ENCODE data around the gene PRKCD.

The PRKCD gene

DNA sequence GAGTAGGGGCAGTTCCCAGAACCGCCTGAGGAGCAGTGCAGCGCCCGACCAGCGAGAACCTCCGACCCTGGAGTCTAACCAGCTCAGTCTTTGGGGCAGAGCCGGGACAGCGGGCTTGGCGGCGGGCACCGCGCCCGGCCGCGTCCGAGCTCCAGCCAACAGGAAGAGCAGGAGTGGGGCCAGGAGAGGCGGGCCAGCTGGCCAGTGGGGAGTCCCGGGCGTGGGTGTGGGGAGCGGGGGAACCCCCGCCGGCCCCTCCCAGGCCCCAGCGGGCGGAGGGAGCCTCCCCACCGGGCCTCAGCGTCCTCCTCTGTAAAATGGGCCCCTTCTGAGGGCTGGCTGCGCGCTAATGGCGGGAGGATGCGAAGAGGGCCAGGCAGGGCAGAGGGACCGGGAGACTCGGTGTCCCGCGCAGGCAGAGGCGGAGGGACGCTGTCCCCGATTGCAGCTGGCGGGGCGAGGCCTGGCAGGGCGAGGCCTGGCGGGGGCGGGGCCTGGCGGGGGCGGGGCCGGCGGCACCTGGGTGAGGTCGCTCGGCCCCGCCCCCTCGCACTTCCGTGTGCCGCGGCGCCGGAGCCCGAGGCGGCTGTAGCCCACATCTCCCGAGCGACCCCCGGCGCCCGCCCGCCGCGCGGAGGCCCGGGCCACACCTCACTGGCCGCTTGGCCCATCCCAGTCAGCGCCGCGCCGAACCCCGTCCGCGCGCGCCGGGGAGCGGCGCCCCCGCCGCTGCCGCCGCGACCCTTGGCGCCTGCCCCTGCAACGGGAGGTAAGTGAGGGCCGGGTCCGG, at the start of gene PRKCD:
Gene PRKCD, plus strand, starts transcription at position 550 of the 790 bp plus-strand sequence. CDS start 17,214 bp downstream, outside the sequence.
- DNase-seq (ENCODE audit: low spot score): peak; percentile 98

- no peak for DNase-seq (ENCODE audit: low spot score)
Observed at GRCh38 chr3:53111822-53112221, 49.2 kb upstream of the PRKCD start.

GRCh38 chr3:53113293-53114010, 47.6 kb upstream of the PRKCD start:
- DNase-seq (ENCODE audit: low spot score): no peak

- peak; percentile 89 for DNase-seq (ENCODE audit: low spot score)
Observed at GRCh38 chr3:53114011-53114400, 47.0 kb upstream of the PRKCD start.

DNA sequence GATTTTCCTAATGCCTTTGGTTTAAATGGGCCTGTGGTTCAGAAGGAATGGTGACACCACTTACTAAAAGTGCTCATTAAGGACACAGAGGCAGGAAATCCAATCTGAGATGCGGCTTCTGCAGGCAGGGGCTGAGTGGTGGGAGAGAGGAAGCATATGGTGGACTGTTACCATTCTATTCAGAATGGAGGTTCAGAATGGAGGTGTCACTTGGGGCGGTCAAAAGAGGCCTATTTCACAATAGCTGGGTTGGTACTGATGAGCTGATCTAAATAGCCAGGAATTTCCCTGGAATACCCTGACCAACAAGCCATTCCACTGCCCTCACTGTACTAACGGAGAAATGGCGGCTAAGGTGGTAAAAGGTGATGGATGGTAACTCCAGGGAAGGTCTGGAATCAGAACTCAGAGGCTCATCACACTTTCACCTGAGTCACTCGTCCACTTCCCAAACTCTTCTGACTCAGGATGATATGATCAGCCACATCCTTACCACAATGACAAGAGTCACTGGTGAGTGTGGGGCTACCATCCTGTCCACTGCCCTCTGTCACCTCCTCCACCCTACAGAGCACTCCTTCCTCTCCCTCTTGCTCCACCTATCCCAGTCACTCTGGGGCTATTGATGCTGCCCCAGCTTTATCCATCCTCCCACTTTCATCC, 46.5 kb upstream of the PRKCD start:
- DNase-seq (ENCODE audit: low spot score): peak; percentile 38

- DNase-seq (ENCODE audit: low spot score): no peak
Observed at GRCh38 chr3:53116956-53117355, 44.1 kb upstream of the PRKCD start.

- DNase-seq (ENCODE audit: low spot score): no peak
Observed at GRCh38 chr3:53120336-53120735, 40.7 kb upstream of the PRKCD start.

- no peak for DNase-seq (ENCODE audit: low spot score)
Observed at GRCh38 chr3:53122255-53122932, 38.6 kb upstream of the PRKCD start.

- no peak for DNase-seq (ENCODE audit: low spot score)
Observed at GRCh38 chr3:53122933-53123305, 38.1 kb upstream of the PRKCD start.

- no peak for DNase-seq (ENCODE audit: low spot score)
Observed at GRCh38 chr3:53123510-53123909, 37.5 kb upstream of the PRKCD start.

- no peak for DNase-seq (ENCODE audit: low spot score)
Observed at GRCh38 chr3:53123953-53124352, 37.1 kb upstream of the PRKCD start.

GRCh38 chr3:53126601-53127000, 34.4 kb upstream of the PRKCD start:
- DNase-seq (ENCODE audit: low spot score): no peak

GRCh38 chr3:53129344-53129743, 31.7 kb upstream of the PRKCD start:
- no peak for DNase-seq (ENCODE audit: low spot score)

GRCh38 chr3:53130179-53131061, 30.6 kb upstream of the PRKCD start, which contains the start of gene RFT1:
TSS of gene RFT1 (minus strand) at chr3:53130435. CDS start at chr3:53130400, 35 bp downstream.
- DNase-seq (ENCODE audit: low spot score): peak; percentile 96

DNA sequence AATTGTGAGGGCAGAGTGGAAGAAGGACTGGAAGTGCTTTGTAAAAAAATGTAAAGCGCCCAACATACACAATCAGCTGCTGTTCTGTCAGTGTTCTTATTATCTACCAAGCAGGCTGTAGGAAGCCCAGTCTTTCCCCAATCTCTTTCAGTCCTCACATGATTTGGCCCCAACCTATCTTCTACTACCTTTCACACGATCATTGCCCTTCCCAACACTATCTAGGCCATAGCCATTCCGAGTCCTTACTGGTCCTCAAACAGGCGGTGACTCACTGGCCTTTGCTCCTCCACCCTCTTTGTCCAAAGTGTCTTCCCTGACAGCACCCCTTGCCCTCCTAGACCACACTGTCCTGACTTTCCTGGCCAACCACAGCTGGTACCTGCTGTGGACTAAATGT, 29.9 kb upstream of the PRKCD start:
- DNase-seq (ENCODE audit: low spot score): no peak

DNA sequence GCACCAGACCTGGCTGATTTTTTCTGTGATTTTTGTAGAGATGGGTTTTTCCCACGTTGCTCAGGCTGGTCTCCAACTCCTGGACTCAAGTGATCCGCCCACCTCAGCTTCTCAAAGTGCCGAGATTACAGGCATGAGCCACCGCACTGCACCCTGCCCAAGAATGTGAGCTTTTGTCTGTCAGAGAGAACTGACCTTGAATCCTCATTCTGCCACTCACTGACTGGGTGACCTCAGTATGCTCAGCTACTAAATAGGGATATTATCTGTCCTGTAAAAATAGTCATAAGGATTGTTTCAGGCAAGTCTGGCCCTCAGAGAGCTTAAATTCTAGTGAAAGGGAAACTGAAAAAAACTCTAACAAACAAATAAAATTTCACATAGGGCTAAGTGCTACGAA, 28.7 kb upstream of the PRKCD start:
- DNase-seq (ENCODE audit: low spot score): no peak

DNA sequence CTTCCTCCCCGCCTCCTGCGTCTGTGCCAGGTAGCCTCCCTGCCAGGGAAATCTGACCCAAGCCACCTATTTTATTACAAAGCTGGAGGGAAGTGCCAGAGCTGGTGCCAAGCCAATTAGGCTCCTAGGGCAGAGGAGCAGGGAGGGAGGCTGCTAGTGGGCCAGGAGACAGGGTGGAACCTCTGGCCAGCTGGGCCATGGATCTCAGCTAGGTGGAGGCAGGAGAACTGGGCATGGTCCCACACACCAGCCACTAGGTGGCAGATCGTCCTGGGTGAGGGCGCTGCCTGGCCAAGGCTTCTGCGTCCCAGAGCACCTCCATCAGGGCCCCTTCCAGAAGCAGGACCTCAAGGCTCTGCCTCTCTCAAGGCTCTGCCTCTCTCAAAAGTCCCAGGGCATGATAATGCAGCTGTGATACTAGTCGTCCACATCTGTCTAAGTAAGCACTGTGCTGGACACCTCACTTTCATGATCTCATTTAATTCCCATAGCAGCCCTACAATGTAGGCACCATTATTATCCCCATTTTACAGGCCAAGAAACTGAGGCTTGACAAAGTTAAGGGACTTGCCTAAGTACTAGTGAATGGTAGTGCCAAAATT, 26.3 kb upstream of the PRKCD start:
- DNase-seq (ENCODE audit: low spot score): peak; percentile 90

DNA sequence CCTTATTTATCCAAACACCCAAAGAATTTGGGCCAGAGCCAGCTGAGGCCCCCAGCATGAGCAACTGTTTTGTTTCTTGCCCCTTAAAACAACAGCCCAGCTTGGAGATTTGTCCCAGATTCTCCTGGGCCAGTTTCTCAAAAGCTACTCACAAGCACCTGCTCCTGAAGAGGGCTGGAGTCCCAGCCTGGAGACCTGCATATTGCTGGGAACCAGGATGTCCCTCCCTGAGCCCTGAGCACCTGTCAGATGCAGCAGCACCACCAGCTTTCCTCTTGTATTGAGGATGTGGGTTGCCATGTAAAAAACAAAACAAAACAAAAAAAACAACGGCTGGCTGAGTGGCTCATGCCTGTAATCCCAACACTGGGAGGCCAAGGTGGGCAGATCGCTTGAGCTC, 23.8 kb upstream of the PRKCD start:
- DNase-seq (ENCODE audit: low spot score): no peak

- DNase-seq (ENCODE audit: low spot score): no peak
Observed at GRCh38 chr3:53137835-53138446, 23.1 kb upstream of the PRKCD start.
